SH-SY5Y (cell line): ENCODE data around the gene LSM6.

Experiments
- GATA2 ChIP-seq: IDR thresholded peaks from 2 replicates; pipeline ENCODE4 v1.6.1; 2011; ENCODE audit warnings: mild to moderate bottlenecking, low read depth, low read length
- GATA3 ChIP-seq: IDR thresholded peaks from 2 replicates; pipeline ENCODE4 v1.6.1; 2011; ENCODE audit warnings: low read depth, mild to moderate bottlenecking, low read length, moderate library complexity

GRCh38 chr4:146212781-146213180 lies 37.3 kb downstream of the LSM6 start:
- TF ChIP-seq GATA2 (no peak), GATA3 (no peak)
